Measurements from ENCODE around the gene TDRD9. TPM values are rescaled to one million over a fixed set of nuclear protein-coding genes. Genes with fewer than 3 reads are reported as not detected.

TDRD9 gene
- total RNA-seq, 1 donor from 2014 or later = 8.5 TPM

DNA sequence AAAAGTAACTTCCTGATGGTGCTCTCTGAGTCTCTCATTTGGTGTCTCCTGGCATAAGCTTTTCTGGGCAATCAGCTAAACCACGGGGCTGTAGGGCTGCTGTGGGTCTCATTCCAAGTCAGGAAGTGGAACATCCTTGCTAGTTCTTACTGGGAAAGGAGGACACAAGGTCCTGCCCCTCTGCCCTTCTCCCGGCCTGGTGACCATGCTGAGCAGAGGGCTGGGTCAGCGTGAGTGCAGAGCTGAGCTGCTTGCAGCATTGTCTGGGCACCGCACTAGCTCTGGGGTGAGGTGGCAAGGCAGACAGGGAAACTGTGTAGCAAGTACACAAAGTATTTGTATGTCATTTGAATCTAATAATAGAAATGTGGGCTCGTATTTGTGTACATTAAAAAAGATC is 112.3 kb downstream of the TDRD9 start:
- Histone ChIP-seq H3K27me3 (ENCODE audit: low read depth) (peaks cover 21% of the 10 kb centered on the region), H3K9me3 (no peaks in the 10 kb centered on the region), H3K36me3 (no peaks in the 10 kb centered on the region), H3K4me3 (no peak overlapping the region), H3K4me1 (no peaks in the 10 kb centered on the region), H3K27ac (no peak overlapping the region)
- intact Hi-C loops (cut with DNase I) = no loop called here
- DNase-seq = no peak
- TF ChIP-seq, protein P1, sequence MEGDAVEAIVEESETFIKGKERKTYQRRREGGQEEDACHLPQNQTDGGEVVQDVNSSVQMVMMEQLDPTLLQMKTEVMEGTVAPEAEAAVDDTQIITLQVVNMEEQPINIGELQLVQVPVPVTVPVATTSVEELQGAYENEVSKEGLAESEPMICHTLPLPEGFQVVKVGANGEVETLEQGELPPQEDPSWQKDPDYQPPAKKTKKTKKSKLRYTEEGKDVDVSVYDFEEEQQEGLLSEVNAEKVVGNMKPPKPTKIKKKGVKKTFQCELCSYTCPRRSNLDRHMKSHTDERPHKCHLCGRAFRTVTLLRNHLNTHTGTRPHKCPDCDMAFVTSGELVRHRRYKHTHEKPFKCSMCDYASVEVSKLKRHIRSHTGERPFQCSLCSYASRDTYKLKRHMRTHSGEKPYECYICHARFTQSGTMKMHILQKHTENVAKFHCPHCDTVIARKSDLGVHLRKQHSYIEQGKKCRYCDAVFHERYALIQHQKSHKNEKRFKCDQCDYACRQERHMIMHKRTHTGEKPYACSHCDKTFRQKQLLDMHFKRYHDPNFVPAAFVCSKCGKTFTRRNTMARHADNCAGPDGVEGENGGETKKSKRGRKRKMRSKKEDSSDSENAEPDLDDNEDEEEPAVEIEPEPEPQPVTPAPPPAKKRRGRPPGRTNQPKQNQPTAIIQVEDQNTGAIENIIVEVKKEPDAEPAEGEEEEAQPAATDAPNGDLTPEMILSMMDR (IDR thresholded peaks at IDR 0.05) = no peak
- ATAC-seq = no peak

GRCh38 chr14:104041430-104042104 is 113.3 kb downstream of the TDRD9 start:
- peaks cover 21% of the 10 kb centered on the region for H3K27me3 ChIP-seq (ENCODE audit: low read depth)
- TF ChIP-seq, protein P1 (IDR thresholded peaks at IDR 0.05) = no peak
- intact Hi-C loops (cut with DNase I) = no loop called here
- H3K4me1 ChIP-seq = no peaks in the 10 kb centered on the region
- DNase-seq (no peak), ATAC-seq (no peak)
- H3K4me3 ChIP-seq = no peak overlapping the region
- H3K36me3 ChIP-seq = no peaks in the 10 kb centered on the region
- no peak overlapping the region for H3K27ac ChIP-seq
- H3K9me3 ChIP-seq = no peaks in the 10 kb centered on the region

- ATAC-seq (no peak), DNase-seq (no peak)
- Histone ChIP-seq H3K4me1 (no peaks in the 10 kb centered on the region), H3K27ac (no peak overlapping the region), H3K27me3 (ENCODE audit: low read depth) (peaks cover 16% of the 10 kb centered on the region), H3K36me3 (no peaks in the 10 kb centered on the region), H3K9me3 (no peaks in the 10 kb centered on the region), H3K4me3 (no peak overlapping the region)
- TF ChIP-seq, protein P1 (IDR thresholded peaks at IDR 0.05) = no peak
- intact Hi-C loops (cut with DNase I) = no loop called here
These were observed 115.8 kb downstream of the TDRD9 start for GRCh38 chr14:104044016-104044415.

DNA sequence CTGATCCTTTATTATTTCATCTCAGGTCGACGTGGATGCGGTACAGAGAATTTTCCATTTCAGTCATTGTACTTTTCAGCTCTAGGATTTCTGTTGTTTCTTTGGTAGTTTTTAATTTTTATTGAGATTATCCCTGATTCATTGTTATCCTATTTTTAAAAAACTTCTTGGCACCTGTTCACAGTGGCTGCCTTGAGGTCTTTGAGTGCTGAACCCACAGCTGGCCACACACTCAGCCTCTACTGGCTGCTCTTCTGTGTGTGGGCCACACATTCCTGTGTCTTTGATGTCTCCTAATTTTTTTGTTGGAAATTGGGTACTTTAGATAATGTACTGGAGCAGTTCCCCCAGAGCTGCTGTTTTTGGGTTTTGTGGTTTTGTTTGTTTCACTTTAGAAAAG is 119.5 kb downstream of the TDRD9 start:
- Histone ChIP-seq H3K9me3 (no peaks in the 10 kb centered on the region), H3K27me3 (ENCODE audit: low read depth) (peaks cover 9% of the 10 kb centered on the region), H3K4me3 (no peak overlapping the region), H3K4me1 (no peaks in the 10 kb centered on the region), H3K27ac (no peak overlapping the region), H3K36me3 (no peaks in the 10 kb centered on the region)
- no peak for DNase-seq
- ATAC-seq = no peak
- TF ChIP-seq, protein P1 (IDR thresholded peaks at IDR 0.05) = no peak
- intact Hi-C loops (cut with DNase I) = no loop called here

- no peak overlapping the region for H3K4me3 ChIP-seq
- intact Hi-C loops (cut with DNase I) = no loop called here
- no peaks in the 10 kb centered on the region for H3K4me1 ChIP-seq
- H3K9me3 ChIP-seq = no peaks in the 10 kb centered on the region
- no peak for DNase-seq
- peaks cover 5% of the 10 kb centered on the region for H3K27me3 ChIP-seq (ENCODE audit: low read depth)
- peak; percentile 69 to 90 for ATAC-seq
- TF ChIP-seq, protein P1 (IDR thresholded peaks at IDR 0.05) = no peak
- H3K27ac ChIP-seq = no peak overlapping the region
- no peaks in the 10 kb centered on the region for H3K36me3 ChIP-seq
These were observed 120.7 kb downstream of the TDRD9 start for GRCh38 chr14:104048758-104049507.
